GM18526 (cell line): ENCODE measurements around the gene ARID1A.
A peak's percentile ranks its signal among the peaks of the same experiment; 100 is the strongest.

Source experiments
- POLR2A ChIP-seq: IDR thresholded peaks from 3 replicates; pipeline ENCODE4 v1.6.1; 2011; ENCODE audit not compliant: insufficient read length; ENCODE audit errors: extremely low read depth

Gene ARID1A

GRCh38 chr1:26695356-26696118, at the start of gene ARID1A:
TSS of gene ARID1A (plus strand) at chr1:26696015. CDS start at chr1:26696404, 389 bp downstream.
- peak; percentile 91 for TF ChIP-seq POLR2A

DNA sequence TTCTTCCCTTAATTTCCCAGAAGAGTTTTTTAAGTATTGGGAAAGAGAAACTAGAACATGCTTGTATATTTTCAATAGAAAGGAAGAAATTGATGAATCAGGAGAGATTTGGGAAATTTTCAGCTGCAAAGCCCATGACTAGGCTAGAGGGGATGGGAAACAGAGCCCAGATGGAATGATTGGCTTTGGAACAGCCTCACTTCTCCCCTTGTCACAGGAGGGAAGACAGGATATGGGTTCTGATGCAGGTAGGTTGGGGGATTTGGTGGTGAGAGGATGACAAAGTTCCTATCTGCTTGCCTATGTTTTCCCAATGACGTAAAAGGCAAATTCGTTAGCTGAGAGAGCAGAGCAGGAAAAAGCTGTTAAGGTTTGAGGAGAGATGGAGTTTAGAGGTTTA, 31.0 kb upstream of the ARID1A start:
- no peak for TF ChIP-seq POLR2A

DNA sequence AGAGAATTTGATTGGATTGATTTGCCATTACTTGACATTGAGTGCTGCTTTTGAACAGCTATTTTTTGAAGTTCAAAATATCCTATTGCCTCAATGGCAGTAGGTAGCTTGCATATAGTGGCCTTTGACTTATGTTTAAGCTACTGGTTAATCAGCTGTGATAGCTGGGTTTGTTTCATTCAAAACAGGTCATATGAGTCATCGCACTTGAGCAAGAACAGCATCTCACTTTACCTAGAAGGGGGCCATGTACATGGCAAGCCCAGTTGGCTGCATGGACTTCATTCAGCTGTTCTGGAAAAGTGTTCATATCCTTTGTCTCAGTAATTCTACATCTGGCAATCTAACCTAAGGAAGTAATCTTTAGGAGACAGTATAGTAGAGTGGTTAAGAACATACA, 29.0 kb upstream of the ARID1A start:
- TF ChIP-seq POLR2A = no peak

GRCh38 chr1:26677306-26678115, 18.3 kb upstream of the ARID1A start:
- no peak for TF ChIP-seq POLR2A

GRCh38 chr1:26684763-26685508, 10.9 kb upstream of the ARID1A start:
- no peak for TF ChIP-seq POLR2A

- no peak for TF ChIP-seq POLR2A
Measured at GRCh38 chr1:26686795-26687194, 9.0 kb upstream of the ARID1A start.

- TF ChIP-seq POLR2A = no peak
Measured at GRCh38 chr1:26689504-26689903, 6.3 kb upstream of the ARID1A start.

DNA sequence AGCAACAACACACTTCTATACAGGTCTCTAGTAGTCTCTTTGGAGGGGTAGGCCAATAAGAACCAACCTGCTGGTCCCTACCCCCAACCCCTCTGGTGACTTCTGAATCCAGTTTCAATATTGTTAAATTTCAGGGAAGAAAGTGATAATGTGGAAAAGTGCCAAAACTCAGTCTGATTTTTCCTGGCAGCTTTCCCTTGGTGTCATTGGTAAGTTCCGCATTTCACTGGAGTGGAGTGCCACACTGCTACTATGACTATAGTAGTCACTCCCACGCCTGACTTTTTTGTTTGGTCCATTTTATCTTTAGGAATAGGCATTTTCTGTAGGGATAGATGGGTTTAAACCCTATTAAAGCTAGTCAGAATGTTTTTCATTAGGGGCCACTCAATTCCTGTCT, 5.7 kb upstream of the ARID1A start:
- TF ChIP-seq POLR2A = no peak

DNA sequence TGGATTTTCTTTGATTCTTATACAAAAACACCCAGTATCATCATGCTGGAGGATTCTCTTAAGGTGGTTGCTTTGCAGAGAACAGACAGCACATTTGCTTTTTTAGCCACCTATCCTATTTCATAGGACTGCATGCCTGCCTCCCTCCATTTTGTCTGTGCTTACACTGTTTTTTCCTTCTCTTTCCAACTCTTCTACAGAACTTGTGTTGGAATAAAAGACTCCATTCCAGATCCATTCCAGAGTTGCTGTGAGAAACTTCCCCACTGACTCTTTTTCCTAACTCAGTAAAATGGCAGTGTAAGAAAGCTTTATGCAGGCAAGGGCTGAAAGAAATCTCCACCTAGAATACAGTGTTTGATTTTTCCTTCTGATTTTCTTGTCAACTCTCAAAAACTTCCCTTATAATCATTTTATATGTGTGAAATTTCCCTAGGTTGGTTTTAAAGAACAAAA, 5.2 kb upstream of the ARID1A start:
- TF ChIP-seq POLR2A = no peak

DNA sequence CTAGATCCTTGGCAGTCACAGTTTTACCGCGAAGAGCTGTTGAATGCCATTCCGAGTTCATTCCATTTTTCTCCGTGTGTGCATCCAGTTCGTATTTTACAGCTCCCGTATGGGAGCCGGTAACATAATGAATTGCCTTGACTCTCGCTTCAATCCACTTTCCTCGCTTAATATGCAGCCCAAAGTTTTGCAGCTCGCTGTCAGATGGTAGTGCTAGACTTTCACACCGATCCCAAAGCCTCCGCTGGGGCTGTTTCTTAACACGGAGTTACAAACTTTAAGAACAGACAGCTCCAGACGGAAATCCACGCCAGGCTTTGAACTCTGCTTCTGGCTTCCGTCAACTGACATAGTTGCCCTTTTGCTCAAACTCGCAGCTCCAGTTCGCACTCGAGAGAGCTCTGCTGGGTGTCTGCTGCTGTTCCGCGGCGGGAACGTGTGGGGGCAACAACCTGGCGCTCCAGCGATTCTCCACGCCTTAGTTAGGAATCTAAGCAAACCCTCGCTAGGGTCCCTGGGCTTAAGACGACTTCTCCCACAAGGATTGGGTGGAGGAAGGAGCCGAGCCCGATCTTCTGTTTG, 3.5 kb upstream of the ARID1A start:
- TF ChIP-seq POLR2A = peak; percentile 87

DNA sequence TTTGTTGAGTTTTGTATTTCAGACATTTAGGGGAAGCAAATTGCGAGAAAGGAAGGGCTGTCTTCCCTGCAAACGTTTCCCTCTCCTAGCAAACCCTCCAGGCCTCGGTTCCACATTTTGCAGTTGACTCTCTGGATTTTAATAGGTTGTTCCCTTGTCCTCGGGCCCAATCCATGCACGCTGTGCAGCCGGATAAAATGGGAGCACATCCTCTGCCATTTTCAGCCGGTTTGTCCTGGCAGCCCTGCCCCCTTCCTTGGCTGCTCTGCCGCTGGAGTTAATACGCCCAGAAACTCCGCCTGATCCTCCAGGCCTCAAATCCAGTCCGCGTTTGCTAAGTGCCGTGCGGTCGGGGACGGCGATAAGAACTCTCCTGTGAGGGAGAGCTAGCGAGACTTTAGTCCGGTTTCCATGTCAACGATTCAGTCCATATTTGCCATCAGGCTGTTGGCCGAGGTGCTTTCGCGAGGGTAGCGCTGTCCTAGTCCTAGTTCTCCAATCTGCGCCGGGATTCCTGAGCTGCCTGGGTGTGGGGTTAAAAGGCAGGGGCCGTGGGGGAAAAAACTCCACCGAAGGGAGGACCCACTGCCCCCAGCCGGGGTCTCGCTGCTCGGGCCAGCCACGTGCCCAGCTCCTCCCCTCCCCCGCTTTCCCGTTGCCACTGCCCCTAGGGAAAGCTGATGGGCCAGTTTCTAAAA, 2.9 kb upstream of the ARID1A start:
- peak; percentile 63 for TF ChIP-seq POLR2A

- TF ChIP-seq POLR2A = no peak
Measured at GRCh38 chr1:26693599-26694572, 1.9 kb upstream of the ARID1A start.

GRCh38 chr1:26694638-26695355, 1.0 kb upstream of the ARID1A start:
- TF ChIP-seq POLR2A = no peak

GRCh38 chr1:26696119-26696653, 371 bp downstream of the ARID1A start:
- no peak for TF ChIP-seq POLR2A
